ENCODE results near the gene PRDM16. TPM values are rescaled to one million over a fixed set of nuclear protein-coding genes. Genes with fewer than 3 reads are reported as not detected.

Gene PRDM16
- total and polyA plus RNA-seq, 2 of the 13 experiments (the other 11 are each of a cell fraction or from before 2014, with no cell fraction given): 0.15 to 0.81 TPM

- TF ChIP-seq, protein P1, sequence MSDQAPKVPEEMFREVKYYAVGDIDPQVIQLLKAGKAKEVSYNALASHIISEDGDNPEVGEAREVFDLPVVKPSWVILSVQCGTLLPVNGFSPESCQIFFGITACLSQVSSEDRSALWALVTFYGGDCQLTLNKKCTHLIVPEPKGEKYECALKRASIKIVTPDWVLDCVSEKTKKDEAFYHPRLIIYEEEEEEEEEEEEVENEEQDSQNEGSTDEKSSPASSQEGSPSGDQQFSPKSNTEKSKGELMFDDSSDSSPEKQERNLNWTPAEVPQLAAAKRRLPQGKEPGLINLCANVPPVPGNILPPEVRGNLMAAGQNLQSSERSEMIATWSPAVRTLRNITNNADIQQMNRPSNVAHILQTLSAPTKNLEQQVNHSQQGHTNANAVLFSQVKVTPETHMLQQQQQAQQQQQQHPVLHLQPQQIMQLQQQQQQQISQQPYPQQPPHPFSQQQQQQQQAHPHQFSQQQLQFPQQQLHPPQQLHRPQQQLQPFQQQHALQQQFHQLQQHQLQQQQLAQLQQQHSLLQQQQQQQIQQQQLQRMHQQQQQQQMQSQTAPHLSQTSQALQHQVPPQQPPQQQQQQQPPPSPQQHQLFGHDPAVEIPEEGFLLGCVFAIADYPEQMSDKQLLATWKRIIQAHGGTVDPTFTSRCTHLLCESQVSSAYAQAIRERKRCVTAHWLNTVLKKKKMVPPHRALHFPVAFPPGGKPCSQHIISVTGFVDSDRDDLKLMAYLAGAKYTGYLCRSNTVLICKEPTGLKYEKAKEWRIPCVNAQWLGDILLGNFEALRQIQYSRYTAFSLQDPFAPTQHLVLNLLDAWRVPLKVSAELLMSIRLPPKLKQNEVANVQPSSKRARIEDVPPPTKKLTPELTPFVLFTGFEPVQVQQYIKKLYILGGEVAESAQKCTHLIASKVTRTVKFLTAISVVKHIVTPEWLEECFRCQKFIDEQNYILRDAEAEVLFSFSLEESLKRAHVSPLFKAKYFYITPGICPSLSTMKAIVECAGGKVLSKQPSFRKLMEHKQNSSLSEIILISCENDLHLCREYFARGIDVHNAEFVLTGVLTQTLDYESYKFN (CRISPR knock-in tag; conservative IDR thresholded peaks at IDR 0.05): peak; percentile 36
- TF ChIP-seq SIN3A (IDR thresholded peaks at IDR 0.05; ENCODE audit: borderline replicate concordance, low read depth, low read length) (no peak), SNRNP70 (IDR thresholded peaks at IDR 0.05; ENCODE audit: low read depth, low read length) (no peak), GPN1 (CRISPR knock-in tag; IDR thresholded peaks at IDR 0.05; ENCODE audit: borderline replicate concordance) (no peak), HDAC1 (CRISPR knock-in tag; IDR thresholded peaks at IDR 0.05) (peak; percentile 62), THAP8 (CRISPR knock-in tag; IDR thresholded peaks at IDR 0.05; ENCODE audit: borderline replicate concordance) (no peak), ZSCAN25 (CRISPR knock-in tag; IDR thresholded peaks at IDR 0.05) (no peak), KDM4B (CRISPR knock-in tag; IDR thresholded peaks at IDR 0.05) (no peak), ONECUT2 (CRISPR knock-in tag; IDR thresholded peaks at IDR 0.05) (0 out of 2 replicates have a peak, but pooled peaks have one; percentile 11), ZNF253 (CRISPR knock-in tag; IDR thresholded peaks at IDR 0.05; ENCODE audit: borderline replicate concordance) (no peak), ZNF775 (CRISPR knock-in tag; IDR thresholded peaks at IDR 0.05; ENCODE audit: borderline replicate concordance) (no peak), ZNF704 (CRISPR knock-in tag; IDR thresholded peaks at IDR 0.05; ENCODE audit: borderline replicate concordance) (no peak), HES4 (CRISPR knock-in tag; IDR thresholded peaks at IDR 0.05; ENCODE audit: borderline replicate concordance) (no peak), FOSL2 (CRISPR knock-in tag; IDR thresholded peaks at IDR 0.05) (peak; percentile 26; the same call in 1 of the 2 replicates), ZNF512B (CRISPR knock-in tag; IDR thresholded peaks at IDR 0.05; ENCODE audit: borderline replicate concordance) (no peak), DR1 (CRISPR knock-in tag; IDR thresholded peaks at IDR 0.05) (no peak), JARID2 (CRISPR knock-in tag; IDR thresholded peaks at IDR 0.05; ENCODE audit: insufficient replicate concordance) (no peak)
- TF ChIP-seq, protein P2, sequence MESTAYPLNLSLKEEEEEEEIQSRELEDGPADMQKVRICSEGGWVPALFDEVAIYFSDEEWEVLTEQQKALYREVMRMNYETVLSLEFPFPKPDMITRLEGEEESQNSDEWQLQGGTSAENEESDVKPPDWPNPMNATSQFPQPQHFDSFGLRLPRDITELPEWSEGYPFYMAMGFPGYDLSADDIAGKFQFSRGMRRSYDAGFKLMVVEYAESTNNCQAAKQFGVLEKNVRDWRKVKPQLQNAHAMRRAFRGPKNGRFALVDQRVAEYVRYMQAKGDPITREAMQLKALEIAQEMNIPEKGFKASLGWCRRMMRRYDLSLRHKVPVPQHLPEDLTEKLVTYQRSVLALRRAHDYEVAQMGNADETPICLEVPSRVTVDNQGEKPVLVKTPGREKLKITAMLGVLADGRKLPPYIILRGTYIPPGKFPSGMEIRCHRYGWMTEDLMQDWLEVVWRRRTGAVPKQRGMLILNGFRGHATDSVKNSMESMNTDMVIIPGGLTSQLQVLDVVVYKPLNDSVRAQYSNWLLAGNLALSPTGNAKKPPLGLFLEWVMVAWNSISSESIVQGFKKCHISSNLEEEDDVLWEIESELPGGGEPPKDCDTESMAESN (CRISPR knock-in tag; conservative IDR thresholded peaks at IDR 0.05): no peak; the same call in 1 of the 2 replicates
These were observed 254.2 kb downstream of the PRDM16 start (continued) for GRCh38 chr1:3323021-3323795.
